ENCODE results near the gene LRP1B.
"Not testable (repeated sequence)": the region's sequence is repeated elsewhere in the genome, so short reads cannot be mapped to it uniquely, and the experiment has no call there.

LRP1B gene

DNA sequence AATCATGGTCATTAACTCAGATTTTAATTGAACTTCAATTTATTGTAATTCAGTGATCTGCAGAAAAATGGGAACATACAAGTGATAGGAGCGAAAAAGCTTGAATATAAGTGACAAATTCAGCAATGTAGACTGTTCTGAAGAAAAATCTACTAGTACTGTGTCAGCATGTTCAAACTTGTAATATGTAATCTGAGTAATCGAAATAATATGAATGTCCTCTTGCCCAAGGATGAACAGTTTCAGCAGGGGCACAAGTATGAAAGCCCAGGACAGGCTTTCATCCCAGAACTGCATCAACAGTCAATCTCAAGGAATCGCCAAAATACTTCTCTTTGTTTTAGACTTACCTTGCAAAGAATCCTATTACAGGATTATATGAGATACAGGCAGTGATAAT, 1110.5 kb downstream of the LRP1B start:
- no peak for DNase-seq (ENCODE audit: low spot score)

DNA sequence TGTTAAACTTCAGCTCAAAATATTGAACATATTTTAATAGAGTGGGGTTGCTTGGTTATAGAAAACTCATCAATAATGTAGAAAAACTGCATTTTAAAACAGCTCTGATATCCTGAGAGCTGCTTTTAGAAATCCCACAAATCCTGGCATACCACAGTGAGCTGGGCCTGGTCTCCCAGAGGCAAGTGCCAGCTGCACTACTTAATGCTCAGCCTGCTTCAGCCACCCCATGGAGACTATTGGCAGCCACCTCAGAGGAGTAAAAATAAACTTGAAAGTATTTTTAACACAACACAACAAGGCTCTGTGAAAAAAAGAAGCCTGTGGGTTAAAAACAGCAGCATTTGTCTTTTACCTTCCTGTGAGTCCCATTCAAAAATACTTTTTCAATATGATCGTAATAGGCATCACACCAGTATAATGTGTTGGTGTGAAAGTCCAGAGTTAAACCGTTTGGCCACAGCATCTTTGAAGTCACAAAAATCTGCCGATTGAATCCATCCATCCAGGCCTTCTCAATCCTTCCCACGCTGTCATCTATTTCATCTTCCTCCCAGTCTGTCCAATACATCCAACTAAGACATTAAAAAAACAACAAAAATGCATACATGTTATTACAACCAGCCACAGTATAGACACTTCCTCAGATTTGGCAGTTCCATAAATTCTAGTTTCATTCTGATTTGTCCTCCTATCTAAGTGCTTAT, 1115.3 kb downstream of the LRP1B start:
- DNase-seq (ENCODE audit: low spot score): no peak

DNA sequence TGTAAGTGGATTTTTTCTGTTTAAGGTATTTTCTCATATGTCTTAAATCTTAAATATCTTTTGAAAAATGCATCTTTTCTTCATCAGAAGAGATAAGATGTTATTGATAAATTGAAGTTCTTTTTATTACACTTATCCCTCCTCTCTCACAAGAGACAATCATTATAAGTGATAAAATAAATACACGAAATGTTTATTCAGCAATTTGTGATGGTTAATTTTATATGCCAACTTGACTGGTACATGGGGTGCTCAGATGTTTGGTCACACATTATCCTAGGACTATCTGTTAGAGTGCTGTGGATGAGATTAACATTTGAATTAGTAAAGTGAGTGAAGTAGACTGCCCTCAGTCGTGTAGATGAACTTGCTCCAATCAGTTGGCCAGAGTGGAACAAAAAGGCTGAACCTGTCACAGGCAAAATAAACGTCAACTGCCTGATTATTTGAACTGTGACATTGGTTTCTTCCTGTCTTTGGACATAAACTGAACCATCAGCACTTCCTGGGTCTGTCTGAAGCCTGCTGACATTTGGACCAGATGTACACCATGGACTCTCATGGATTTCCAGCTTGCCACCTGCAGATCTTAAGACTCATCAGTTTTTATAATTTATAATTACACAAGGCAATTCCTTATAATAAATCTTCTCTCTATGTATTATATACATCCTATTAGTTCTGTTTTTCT, 1126.7 kb downstream of the LRP1B start:
- no peak for DNase-seq (ENCODE audit: low spot score)

DNA sequence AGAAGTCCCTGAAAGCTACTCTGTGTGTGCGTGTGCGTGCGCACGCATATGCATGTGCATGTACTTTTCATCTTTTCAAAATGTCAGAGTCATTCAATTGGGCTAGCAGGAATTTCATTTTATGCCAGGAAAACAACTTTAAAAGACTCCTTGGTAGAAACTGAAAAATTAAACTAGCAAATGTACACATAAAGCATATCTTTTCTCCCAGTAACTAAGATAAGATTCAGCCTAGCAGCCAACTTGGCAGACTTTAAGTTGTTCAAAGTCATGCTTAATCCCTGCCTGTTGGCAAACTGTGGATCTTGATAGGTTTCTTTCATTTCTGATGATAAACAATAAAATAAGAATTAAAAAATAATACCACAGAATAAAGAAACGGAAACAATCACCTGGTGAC, 1129.1 kb downstream of the LRP1B start:
- no peak for DNase-seq (ENCODE audit: low spot score)

DNA sequence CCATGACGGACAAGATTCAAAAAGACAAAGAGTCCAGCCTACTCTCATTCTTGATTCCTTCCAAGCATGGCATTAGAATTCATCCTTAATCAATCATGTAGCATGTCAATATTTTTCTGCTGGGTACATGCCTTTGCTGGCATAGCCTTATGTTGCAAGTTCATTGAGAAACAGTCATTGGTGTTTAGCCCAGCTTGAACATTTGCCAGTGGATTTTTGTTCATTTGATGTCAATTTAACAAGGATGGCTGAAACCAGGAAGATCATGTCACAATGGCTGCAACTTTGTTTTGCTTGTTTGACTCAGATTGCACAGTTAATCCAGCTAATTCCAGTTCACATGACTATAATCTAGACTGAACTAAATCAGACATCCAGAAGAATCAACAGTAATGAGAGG, 1132.2 kb downstream of the LRP1B start:
- no peak for DNase-seq (ENCODE audit: low spot score)

DNA sequence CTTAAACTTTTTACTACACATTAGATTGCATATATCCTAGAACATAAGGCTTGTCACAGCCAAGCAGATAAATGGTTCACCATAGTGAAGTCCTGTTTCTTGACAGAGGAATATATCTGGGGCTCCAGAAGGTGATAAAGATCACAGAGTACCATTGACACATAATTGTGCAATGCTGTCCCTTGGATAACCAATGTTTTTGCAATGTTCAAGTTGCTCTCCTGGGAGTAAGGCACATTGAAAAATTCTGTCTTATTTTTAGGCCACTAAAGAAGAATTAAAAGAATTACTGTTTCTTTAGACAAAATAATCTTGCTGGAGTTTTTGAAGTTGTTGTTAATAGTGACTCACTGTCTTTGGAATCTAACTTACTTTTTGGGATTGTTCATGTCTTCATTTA, 1132.8 kb downstream of the LRP1B start:
- no peak for DNase-seq (ENCODE audit: low spot score)

DNA sequence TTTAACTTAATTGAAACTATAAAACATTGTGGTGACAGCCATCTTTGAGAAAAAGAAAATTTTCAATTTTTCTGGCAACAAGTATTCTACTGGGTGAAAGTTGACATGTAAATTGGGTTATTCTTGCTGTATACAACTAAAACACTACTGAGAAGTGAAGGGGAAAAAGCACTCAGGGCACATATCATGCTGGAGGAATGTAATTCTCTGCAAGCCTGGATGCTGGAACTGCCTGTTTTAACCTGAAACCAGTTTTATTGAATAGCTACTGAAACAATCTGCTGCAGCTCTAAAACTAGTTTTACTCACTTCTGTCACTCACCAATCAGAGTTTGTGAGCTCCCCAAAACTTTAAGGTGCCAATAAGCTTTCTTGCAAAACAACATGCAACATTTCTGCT, 1136.0 kb downstream of the LRP1B start:
- no peak for DNase-seq (ENCODE audit: low spot score)

DNA sequence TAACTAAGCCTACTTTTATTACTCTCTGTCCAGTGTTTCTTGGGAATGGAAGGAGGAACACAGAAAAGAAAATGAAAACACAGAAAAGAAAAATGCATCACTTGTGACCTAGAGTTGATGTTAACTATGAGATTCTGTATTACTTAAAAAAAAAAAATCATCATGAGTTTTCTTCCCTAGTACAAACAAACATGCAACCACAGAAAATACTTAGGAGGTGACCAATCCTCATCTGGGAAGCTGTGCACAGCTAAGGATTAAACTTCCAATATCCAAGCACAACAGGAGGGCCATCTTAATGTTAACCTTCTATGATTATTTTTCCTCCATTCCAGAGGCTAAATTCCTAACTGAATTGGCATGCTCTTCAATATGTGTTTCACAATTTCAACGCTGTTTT, 1140.4 kb downstream of the LRP1B start:
- DNase-seq (ENCODE audit: low spot score): no peak

DNA sequence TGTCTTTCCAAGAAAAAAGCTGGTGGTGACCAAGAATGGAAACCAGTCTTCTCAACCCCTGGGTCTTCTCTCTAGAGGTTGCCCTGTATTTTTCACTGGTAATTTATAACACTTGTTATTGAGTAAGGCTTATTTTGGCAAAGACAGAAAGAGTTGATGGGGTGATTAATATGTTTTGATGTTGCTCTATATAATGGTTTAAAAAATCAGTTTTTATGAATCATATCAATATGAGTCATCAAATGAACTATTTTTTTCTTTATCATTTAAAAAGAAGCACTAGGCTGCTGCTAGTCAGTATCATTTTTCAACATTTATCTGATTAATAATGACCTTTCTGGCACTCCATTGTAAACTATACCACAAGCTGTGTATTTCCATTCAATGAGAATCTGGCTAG, 1142.2 kb downstream of the LRP1B start:
- no peak for DNase-seq (ENCODE audit: low spot score)

DNA sequence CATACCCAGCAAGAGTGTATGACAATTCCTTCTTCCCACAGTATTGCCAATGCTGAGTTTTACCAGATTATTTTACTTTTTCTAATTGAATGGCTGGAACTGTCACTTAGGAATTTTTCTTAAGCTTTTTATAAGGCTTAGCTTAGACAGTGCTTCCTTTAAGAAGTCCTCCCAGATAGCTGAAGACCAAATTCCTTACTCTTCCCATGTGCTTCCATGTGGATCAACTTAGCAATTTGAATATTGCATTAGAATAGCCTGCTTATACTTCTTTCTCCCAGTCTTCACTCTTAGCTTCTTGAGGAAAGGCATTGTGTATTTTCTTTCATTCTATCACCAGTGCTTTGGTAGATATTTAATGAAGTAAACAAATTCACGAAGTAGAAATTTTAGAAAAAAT, 1144.4 kb downstream of the LRP1B start:
- no peak for DNase-seq (ENCODE audit: low spot score)

DNA sequence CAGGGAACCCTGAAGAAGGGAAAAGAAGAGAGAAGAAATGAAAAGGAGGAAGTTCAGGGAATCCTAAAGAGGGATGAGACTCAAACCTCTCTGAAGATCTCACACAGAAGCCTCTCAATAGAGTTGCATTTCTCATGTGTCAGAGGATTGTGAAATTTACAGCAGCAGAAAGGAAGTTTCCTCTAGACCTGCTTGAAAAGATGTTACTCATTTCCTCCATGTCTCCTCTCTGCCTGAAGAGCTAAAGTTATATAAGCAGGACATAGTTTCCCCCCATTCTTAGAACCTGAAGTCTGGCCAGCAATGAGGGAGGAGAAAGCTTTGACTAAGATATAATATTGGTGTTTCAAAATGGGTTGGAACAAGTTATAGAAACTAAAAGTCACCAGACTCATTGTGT, 1155.6 kb downstream of the LRP1B start:
- DNase-seq (ENCODE audit: low spot score): no peak

DNA sequence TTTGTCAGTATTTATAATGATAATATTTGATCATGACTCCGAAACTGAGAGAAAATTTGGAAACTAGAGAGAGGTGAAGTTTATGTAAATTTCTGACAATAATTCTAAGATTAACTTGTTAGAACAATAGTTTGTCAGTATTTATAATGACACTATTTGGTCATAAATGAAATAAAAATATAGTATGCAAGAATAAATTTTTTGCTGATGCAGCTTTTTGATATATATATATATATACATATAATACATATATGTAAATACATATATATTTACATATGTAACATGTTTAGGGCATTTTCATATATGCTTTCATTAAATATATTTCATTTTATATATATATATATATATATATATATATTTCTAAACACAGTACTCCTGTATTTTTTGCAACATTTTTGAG, 1158.1 kb downstream of the LRP1B start:
- DNase-seq (ENCODE audit: low spot score): no peak

DNA sequence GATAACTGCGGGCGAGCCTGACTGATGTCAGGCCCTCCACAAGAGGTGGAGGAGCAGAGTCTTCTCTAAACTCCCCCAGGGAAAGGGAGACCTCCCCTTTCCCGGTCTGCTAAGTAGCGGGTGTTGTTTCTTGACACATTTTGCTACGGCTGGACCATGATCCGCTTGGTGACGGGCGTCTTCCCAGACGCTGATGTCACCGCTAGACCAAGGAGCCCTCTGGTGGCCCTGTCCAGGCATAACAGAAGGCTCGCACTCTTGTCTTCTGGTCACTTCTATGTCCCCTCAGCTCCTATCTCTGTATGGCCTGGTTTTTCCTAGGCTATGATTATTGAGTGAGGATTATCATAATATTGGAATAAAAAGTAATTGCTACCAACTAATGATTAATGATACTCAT, 1166.5 kb downstream of the LRP1B start:
- not testable (repeated sequence) for DNase-seq (ENCODE audit: low spot score)

DNA sequence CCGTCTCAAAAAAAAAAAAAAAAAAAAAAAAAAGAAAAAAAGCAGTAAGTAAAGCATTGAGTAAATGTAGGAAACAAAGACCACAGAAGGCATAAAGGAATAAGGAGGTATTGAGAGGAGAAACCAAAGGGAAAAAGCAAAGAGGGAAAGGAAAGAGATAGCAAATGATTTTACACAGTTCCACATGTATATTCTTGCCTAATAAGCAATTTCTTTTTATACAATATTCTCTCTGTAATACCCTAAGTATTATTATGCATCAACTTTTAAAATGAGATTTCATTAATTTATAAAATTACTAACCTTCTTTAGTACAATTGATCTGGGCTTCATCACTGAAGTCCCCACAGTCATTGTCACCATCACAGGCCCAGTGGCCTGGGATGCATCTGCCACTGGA, 1180.9 kb downstream of the LRP1B start:
- no peak for DNase-seq (ENCODE audit: low spot score)

DNA sequence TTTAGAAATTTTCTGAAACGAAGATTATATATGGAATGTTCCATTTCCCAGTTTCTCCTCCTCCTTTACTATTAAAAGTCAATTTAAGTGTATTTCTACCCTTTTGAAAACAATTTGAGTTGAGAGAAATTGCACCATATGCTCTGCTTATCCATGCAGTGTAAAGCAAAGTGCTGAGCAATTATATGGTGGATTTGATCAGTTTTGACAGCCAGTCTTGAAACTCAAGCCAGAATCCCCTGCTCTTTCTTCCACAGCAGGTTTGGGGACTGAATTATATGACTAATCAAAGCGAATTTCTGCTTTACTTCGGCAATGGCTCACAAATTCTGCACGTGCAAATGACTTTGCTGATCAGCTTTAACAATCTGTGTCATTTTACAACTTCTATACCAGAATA, 1183.6 kb downstream of the LRP1B start:
- DNase-seq (ENCODE audit: low spot score): no peak

DNA sequence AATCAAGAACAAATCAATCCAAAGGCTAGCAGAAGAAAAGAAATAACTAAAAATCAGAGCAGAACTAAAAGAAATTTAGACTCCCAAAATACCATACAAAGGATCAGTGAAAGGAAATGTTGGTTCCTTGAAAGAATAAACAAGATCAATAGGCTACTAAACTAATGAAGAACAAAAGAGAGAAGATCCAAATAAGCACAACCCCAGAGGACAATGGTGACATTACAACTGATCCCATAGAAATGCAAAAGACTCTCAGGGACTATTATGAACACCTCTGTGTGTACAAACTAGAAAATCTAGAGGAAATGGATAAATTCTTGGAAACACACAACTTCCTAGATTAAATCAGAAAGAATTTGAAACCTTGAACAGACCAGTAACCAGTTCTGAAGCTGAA, 1186.9 kb downstream of the LRP1B start:
- no peak for DNase-seq (ENCODE audit: low spot score)

DNA sequence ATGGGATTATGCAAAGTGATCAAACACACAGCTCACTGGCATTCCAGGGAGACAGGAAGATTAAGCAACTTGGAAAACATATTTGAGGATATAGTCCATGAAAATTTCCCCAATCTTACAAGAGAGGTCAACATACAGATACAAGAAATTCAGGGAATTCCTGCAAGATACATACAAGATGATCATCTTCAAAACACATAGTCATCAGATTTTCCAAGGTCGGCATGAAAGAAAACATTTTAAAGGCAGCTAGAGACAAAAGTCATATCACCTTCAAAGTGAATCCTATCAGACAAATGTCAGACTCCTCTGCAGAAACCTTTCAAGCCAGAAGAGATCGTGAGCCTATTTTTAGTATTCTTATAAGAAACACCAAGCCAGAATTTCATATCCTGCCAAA, 1188.5 kb downstream of the LRP1B start:
- no peak for DNase-seq (ENCODE audit: low spot score)

DNA sequence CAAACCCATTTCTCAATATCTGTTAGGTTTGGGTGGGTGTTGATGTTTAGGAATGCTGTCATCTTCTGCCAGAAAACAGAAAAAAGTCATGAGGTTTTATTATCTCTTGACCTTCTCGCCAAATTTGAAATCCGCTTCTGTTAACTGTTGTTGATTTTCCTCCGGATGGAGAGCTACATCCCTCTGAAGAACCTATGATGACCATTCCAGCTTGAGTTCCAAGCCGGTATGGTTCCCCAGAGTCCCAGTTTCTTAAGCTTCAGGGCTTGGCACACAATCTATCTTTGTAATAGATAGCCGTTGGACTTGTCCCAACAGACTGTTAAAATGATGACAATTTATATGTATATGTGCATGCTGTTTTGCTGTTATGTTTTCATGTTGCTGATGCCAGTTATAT, 1201.0 kb downstream of the LRP1B start:
- no peak for DNase-seq (ENCODE audit: low spot score)

DNA sequence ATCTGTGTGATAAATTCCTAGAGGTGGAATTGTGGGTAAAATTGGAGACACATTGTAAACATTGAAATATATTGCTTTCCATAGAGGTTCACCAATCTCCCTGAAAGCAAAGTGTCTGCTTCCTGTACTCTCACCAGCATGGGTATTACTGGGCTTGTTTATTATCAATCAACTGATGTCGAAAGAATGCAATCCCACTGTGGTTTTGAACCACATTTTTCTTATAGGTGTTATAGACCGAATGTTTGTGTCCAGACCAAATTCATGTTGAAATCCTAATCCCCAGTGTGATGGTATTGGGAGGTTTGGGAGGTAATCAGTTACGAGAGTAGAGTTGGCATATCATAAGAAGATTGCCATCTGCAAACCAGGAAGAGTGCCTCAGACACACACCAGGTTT, 1212.4 kb downstream of the LRP1B start:
- no peak for DNase-seq (ENCODE audit: low spot score)

DNA sequence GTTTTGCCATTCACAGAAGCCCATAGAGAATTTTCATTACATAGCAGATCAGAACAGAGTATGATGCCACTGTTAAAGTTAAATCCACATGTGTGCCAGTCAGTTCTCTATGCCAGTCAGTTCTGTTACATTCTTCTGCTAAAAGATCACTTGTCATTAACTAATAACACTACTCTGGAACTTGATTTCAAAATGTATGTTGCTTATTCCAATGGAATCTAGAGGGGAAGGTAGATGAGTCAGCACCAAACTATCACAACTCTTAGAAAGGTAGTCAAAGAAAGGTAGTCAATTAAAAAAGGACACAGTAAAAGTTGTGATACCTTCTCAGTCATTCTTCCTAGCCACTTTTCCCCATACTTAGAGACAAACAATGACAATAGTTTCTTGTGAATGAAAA, 1214.4 kb downstream of the LRP1B start:
- DNase-seq (ENCODE audit: low spot score): no peak

DNA sequence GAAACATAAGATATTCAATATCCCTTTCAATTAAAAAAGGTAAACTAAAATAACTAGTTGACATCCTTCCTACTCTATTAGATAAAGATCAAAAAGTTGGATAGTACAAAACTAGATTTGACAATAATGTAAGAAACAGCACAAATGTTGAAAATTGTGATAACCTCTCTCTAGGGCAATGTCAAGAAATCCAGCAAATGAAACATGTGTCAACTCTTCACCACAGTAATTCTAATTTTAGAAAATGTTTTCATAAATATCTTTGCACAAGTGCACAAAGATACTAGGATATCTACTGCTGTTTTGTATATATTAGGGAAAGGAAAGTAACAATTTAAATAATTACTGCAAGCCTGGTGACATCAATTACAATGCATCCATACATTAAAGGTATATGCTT, 1220.1 kb downstream of the LRP1B start:
- no peak for DNase-seq (ENCODE audit: low spot score)

DNA sequence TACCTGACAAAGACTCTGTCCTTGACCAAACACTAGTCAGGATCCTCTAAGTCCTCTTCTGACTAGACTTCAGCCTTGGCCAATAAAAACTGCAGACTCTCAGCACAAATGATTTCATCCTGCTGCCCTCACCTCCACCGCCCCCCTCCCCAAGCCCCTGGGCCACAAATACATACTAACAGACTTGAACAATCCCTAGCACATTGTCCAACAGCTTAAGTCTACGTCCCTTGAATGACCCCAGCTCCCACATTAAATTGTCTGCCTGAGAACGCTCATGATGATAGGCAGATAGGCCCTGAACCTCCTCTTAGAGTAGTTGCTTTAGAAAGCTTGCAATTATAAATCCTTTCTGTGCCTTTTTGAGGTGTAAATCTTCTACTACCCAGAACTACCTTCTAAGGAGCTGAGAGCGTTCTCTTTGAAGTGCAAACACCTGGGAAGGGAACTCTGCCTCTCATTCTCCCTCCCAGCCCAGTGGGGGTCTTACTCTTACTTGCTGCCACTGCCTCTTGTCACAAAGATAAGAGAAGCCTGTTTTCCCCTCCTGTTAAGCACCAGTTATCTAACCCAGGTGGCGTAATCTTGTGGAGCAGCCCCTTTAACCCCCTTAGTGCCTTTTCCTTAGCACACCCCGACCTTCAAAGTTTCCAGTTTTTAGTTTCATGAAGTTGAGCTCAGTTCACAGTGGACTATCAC, 1225.6 kb downstream of the LRP1B start:
- DNase-seq (ENCODE audit: low spot score): no peak

DNA sequence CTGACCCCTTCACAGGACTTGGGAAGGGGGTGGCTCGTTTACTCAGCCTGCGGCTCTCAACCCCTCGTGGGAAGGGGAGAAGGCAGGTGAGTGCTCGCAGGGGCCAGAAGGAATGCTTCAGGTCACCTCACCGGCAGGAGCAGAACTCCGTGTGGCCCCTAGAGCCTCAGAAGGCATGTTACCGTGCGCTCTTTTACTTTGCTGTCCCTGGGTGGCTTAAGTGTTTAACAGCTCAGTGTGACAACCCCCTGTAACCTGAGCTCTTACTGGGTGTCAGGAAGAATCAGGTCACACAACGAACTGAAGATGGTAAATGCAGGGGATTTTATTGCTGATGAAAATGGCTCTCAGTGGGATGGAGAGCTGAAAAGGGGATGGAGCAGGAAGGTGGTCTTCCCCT, 1235.4 kb downstream of the LRP1B start:
- no peak for DNase-seq (ENCODE audit: low spot score)

DNA sequence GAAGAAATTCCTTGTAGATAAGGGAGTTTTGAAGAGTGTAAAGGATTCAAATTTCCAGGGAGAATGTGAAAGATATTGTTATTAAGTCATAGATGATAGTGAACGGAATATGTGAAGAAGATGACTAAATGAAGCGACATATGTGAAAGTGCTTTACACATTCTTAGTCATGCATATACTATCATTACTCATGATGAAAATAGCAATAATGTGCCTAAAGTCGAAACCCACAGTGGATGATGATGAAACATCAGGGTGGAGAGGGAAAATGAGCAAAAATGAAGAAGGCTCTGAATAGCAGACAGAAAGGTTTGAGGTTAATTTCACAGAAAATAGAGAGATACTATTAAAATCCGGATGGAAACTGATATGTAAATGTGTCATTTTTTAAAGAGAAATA, 1237.1 kb downstream of the LRP1B start:
- DNase-seq (ENCODE audit: low spot score): peak; percentile 84
